Stimulated activated CD4-positive, alpha-beta T cell treated with anti-CD3 and anti-CD28 coated beads, TNF-alpha, amount 100 ng/mL, for 4 hours (primary cell): ENCODE measurements around the gene CDCP1.

Experiments
- DNase-seq, 3 experiments: peaks; one replicate each; pipeline ENCODE4 v3.0.0-alpha.2; 2020; ENCODE audit warnings: low read depth in 3 of 3

The CDCP1 gene

DNA sequence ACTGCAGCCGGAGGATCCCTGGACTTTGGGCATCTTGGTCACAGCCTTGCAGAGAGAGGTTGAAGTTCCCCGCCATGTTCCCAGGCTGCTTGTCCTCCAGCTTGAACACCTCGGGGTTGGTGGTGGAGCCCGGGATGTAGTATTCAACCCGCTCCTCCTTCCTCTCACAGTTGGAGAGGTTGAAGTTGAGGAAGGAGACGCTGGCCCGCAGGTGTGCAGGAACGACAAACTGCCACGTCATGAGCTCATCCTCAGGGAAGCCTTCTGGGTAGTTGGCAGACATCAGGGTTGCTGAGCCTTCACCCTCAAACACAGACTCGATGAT, 35.7 kb downstream of the CDCP1 start:
- no peak for DNase-seq

DNA sequence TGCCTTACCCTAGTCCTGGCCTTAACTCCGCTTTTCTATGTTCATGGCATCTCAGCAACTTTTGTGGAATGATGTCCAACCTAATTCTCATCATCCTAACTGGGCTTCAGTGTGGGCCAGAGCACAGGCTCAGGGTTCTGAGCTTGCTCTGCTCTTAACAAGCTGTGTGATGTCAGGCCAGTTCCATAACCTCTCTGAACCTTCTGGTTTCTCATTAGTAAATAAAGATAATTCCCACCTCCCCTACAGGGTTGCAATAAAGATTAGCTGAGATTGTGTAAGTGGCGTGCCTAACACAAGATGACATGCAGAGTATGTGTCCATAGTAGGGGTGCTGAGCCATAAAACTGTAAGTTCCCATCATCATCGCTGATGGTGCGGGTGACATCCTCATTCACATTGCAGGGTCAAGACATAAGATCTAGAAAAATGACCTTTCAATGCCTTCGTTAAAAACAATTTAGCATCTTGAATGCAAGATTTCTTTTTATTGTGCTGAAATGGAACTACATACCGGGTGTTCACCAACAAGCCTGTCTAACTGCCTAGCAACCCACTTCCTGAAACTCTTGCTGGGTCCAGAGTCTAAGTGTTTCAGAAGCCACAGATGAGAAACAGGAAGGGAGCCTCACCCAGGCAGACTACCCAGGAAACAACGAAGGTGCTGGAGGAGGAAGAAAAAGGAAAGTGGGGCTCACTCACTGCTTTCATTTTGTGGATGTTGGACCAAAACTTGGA, 36.2 kb downstream of the CDCP1 start:
- DNase-seq: no peak

DNA sequence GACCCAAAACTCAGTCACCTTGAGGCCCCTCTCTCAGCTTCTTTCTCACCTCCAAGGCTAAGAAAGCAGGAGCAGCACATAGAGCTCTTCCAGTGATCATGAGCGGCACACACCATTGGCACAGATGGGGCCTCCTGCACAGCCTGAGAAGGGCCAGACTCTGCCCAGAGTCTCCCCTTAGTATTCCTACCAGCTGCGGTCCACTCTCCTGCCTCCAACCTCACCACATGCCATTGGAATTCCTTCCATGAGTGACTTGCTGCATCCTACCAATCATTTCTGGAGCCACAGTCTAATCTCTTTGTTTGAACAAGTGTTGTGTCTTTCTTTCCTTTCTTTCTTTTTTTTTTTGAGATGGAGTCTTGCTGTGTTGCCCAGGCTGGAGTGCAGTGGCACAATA, 39.3 kb downstream of the CDCP1 start:
- DNase-seq: no peak

DNA sequence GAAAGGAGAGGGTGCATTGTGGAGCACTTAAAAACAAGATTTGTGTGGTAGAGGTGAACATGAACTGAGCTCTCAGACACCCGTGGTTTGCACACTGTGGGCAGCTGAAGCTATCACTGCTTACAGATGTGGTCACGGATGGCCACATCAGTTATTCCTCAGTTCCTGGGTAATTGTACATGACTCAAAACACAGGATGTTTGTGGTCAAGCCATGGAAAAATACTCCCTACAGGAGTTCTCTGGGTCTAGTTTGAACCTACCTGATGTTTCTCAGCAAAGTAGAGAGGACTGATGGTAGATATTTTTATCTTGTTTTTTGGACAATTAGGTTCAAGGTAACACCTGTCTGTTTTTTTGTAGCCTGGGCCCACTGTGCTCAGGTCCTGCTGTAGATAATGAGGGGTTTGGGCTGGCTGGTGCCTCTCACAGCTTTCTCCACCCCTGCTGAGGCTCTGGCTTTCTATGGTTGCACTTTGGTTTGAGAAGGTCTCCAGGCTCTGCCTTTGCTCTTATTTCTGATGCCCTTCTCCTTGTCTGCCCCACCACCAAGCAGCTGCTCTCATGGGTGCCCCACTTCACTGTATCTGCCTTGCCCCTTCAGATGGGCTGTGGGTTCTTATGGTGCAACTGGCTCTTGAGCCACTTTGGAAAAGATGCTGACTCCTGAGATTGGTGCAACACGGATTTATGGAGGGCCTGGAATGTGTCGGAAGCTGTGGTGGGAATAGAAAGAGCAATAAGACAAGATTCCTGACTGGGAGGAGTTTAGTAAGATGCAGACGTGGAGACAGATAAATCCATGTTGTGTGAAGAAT, 40.1 kb downstream of the CDCP1 start:
- peak in 2 of 3 experiments; percentile 23 to 31 for DNase-seq

DNA sequence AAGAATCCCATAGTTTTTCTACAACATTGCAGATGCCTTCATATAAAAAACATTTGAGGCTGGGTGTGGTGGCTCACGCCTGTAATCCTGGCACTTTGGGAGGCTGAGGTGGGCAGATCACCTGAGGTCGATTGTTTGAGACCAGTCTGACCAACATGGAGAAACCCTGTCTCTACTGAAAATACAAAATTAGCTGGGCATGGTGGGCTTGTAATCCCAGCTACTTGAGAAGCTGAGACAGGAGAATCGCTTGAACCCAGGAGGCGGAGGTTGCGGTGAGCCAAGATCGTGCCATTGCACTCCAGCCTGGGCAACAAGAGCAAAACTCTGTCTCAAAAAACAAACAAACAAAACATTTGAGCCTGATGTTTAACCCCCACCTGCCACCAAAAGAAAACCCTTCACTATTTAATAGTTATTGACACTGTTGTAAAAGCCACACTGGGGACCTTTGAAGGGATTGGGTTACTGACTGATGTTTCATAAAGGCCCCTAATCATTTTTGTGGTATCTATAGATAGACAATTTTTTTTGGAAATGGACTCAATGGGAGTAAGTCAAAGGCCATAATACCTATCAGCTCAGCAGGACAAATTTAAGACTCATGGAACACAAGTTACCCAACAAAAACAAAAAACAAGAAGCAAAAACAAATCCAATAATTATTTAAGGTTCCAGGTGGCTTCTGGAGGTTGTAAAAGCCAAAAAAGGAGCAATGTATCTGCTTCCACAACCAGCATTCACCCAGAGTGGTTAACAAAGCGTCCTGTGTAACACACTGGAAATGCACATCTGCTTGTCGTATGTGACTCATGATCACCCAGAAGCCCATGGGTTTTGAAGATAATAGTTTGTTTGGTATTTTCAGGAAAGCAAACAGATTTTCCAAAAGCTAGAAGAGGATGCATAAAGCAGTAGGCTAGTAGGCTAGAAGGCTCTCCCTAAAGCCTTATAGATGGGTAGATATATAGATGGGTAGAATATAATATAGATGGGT, 41.2 kb downstream of the CDCP1 start:
- no peak for DNase-seq

DNA sequence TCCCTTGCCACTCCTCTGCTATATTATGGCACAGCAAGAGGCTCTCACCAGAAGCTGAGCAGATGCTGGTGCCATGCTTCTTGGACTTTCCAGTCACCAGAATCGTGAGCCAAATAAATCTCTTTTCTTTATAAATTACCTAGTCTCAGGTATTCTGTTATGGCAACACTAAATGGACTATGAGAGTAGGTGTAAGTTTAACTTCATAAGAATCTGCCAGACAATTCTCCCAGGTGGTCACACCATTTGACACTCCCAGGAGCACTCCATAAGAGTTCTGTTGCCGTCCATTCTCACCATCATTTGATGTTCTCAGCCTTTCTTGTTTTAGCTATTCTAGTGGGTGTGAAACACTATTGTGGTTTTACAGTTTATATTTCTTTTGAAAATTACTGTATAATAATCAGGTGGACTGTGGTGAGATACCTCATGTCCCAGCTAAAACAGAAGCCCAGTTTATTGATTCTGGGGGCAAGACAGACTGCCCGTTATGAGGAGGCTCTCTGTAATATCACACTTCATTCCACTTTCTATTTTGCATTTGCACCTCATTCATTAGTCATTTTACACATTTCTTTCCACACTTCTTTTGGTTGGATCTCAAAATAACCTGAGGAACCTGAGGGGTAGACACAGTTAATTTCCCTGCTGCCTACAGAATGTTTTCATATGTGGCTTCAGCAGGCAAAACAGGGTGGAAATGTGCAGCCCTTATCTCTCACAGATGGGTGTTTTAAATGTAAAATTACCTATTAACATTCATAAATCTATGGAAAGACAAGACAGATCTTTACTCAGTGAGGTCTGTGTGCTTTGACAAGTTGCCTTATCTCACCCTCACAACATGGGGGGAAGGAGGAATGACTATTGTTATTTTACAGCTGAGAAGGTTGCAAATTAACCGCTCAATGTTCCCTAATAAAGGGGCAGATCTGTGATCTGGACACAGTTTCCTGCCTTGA, 42.1 kb downstream of the CDCP1 start:
- DNase-seq: no peak

DNA sequence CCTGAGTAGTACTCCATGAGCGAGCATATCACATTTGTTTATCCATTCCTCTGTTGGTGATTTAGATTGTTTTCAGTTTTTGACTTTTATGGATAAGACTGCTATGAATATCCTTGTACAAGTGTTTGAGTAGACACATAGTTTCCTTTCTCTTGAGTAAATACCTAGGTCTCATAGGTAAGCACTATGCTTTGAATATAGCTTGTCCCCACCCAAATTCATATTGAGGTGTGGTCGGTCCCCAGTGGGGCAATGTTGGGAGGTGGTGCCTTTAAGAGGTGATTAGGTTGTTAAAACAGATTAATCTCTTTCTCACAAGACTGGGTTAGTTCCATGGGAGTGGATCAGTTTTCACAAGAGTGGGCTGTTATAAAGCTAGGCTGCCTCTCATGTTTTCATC, 42.8 kb downstream of the CDCP1 start:
- DNase-seq: no peak

DNA sequence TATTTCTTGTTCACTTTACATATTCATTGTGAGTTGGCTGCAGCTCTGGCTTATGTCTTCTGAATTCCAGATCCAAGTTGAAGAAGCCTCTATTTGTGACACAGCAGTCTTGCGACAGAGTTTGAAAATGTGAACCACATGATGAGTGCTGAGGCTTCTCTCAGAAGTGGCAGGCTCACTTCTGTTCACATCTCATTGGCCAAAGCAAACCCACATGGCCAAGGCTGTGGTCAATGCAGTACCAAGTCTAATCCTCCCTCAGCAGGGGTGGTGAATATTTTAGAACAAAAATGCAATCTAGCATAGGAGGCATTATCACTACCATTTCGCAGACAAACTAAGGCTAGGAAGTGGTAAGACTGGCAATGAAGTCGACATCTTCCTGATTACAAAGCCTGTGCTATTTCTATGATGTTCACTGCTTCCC, 45.2 kb downstream of the CDCP1 start:
- no peak for DNase-seq

DNA sequence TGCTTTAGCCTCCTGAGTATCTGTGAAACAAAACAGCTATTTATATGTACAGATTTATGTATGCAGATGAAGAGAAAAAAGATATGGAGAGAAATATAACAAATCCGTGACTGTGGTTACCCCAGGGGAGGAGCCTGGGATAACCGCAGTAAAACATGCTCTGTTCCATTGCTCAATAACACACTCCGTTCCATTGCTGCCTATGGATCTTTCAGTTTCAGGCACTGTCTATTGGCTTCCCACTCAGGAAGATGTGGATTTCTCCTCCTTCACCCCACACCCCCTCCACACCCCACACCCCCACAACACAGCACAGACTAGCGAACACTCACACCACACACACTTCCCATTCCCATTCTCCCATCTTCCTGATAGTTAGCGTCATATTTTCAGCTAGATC, 47.9 kb downstream of the CDCP1 start:
- DNase-seq: no peak

DNA sequence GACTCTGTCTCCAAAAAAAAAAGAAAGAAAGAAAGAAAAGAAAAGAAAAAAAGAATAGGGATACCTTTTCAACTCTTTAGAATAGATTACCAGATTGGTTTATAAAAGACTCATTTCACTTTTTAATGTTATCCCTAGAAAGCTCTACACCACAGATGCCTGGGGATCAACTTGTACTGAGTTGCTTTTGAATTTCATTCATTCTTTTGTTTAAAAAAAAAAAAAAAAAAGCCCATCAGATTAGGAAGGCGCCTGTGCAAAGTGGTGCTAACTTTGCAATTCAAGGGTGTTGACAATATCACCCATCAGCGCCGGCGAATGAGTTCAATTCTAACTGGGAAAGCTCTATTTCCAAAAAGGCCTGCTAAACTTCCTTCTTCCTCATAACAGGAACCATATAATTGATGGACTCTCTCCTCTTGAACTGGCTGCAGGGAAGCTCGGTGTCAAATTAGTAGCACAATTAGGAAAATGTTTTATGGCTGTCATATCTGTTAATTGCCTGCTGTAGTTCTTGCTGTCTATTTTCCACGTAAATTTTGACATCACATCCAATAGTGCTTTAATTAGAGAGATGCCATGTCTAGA, 48.8 kb downstream of the CDCP1 start:
- DNase-seq: no peak

DNA sequence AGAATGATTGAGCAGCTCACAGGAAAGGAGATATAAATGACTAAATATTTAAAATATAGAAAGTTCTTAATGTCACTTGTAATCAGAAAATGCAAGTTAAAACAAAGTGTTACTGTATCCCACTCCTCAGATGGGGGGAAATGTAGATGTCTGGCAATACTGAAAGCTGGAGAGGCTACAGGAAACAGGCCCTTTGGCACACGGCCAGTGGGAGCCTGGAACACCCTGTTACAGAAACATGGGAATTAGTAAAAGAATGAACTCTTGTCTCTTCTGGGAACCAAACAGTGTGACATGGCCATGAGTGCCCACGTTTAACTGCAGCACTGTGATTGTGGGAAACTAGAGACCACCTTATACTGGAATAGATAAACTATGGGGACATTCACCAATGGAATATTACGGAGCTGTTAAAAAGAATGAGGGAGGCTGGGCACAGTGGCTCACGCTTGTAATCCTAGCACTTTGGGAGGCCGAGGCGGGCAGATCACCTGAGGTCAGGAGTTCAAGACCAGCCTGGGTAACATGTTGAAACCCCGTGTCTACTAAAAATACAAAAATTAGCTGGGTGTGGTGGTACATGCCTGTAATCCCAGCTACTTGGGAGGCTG, 50.2 kb downstream of the CDCP1 start:
- no peak for DNase-seq

DNA sequence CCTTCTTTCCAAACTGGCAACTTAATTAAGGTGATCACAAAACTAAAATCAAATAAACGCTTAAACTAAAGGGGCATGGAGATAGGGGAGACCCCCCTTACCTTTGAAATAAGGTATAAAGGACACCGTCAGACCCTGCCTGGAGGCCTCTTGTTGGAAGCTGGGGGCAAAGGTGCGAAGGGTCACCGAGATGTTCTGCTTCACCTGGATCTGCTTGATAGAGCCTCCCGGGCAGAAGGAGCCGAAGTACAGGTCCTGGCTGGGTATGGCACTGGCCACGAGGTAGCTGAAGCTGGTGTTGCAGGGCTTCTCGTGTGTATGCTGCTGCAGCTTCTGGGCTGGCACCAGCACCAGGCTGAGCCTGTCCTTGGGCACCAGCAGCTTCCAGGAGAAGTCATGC, 53.0 kb downstream of the CDCP1 start:
- no peak for DNase-seq

DNA sequence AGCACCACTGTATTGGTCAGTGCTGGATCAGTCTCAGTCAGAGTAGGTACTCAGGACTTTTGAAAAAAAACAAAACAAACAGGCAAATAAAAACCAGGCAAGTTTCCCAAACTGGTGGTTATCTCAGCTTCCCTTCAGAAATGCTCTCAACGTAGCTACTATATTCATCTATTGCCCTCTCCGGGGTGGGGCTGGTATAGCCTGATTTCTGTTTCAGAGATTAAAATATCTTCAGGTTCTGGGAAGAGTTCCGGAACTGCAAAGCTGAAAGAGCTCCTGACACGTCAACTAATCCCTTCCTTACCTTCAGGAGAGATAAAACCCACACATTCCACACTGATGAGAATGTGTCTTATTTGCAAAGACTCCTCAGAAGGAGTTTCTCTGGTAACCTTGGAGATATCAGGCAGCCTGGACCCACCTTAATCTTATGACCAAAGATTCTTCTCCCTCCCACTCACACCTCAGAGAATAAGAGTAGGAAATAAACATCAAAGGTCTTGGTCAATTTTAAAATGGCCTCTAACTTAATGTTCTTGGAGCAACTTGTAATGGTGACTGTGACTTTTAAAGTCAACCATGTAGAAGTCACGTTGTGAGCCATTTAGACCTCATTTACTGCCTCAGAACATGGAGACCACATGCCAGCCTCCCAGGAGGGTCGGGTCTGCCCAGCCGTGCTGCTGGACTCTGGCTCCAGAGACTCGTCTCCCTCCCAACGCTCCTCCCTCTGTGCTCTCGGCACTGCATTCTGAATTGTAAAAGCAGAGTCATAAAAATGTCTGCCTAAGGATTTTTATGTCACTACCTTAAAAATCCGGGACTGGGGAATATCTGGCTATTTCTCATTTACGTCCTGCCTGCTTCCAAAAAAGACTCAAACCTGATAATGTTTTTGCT, 53.8 kb downstream of the CDCP1 start:
- no peak for DNase-seq

DNA sequence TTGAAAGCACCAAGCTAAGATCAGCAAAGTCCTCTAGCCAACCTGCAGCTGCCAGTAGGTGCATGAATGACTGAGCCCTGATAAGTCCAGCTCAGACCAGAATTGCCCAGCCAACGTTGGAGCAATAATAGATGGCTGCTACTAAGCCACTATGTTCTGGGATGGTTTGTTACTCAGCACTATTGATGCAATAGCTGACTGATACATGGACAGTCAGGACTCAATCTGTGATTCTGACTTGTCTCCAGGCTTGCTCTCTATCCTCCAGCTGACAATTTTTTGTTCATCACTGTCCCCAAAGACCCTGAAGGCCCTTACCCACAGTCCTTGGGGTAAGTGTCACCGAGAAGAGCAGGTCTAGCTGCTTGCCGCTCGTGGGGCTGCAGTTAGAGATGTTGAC, 55.3 kb downstream of the CDCP1 start:
- no peak for DNase-seq

DNA sequence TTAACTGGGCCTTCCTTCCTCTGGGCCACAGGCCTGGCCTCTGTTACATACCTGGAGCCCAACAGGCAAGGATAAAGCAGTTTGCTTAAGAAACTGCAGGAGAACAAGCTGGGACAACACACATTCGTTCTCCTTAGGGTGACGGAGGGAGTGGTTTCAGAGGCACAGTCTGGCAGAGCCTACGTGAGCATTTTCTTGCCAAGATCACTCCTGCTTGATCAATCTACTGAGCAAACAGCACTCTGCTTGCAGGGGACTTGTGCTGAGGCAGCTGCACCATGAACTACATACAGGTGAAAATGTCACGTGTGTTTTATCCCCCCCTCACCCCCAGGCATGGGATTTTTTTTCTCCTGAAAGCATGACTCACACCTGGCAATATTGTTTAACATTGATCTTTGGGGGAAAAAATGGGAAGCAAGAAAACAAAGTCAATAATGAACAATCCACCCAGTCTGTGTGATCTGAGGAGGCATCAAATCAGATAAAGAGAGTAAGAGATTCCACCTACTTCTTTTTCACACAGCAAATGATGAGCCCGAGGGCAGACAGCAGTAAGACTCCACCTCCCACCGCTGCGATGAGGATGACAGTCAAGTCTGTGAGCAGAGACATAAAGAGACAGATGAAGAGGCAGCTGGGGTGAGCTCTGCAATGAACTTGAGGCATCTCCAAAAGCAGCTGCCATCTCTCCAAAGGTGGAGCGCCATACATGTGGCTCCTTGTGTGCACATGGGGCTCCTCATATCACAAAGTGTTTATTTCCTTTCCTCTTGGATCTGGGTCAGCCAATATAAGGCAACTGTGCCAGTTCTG, 57.4 kb downstream of the CDCP1 start:
- DNase-seq: no peak

DNA sequence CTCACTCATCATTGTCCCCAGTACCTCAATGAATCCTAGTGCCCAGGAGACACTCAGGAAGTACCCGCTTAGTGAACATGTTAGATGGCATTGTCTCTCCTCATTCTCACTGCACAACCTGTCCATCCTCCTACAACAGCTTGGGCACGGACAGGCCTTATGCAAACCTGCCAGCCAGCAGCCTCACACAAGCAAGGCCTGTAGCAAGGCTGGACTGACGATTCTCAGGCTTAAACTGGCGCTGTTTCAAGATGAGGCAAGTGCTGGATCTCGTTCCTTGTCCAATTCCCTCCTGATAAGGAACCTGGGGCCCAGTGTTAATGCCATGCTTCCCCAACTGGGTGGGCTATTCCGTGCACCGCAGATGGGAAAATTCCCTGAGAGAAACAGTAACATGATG, 59.0 kb downstream of the CDCP1 start:
- DNase-seq: no peak

DNA sequence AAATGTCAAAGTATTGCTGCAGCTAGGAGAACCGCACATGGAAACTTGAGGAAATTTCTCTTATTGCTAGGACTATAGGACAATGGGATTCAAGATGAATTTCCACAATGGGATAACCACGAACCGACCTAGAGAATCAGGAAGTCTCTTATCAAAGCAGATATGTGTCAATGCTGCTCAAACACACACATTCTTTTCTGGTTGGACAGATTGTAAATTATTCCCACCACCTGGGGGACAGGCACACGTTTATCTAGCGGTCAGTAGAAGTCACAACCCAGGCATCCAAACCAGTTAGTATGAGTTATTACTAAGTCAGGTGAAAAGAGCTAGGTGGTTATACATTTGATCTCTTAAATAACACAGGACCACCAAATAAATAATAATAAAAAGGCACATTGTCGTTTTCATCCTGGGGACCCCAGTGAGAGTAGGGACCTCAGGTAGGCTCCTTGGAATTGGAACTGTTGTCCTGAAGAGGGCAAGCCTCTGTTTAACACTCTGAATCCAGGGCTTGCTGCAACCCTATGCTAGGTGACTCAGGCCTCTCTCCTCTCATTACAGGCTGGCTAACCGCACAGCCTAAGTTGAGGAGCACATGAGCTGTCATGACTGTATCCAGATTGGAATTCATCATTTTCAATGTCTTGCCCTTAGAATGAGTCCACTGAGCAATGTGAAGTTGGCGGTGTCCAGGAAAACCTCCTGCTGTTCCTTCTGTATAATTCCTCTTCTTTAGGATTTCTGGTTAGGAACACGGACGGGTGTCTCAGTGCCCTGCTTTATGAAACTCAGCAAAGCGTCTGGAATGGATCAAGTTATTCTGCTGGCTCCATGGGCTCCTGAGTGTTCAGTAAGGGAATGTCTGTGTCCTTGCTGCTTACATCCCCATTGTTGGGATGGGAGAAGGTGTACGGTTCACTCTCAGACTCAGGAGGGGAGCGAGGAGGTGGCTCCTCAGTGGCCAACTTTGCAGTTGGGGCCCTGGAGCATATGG, 61.1 kb downstream of the CDCP1 start:
- no peak for DNase-seq
